Keratinocyte (primary cell): ENCODE results near the gene TPRG1L. TPM values are rescaled to one million over a fixed set of nuclear protein-coding genes. Genes with fewer than 3 reads are reported as not detected.

Experiments
- DNase-seq: peaks from one replicate; pipeline ENCODE4 v3.0.0-alpha.2; 2011; ENCODE audit warnings: low read depth, missing footprints, low spot score
- FAIRE-seq: peaks from 2 replicates; lab custom pipeline; 2011; peaks lifted over from hg19 to GRCh38; lab: Jason Lieb, UNC
- H2AFZ ChIP-seq: 2 replicates; pipeline ENCODE4 v1.6.0; 2012; ENCODE audit warnings: low read length, control low read depth, inconsistent platforms; ENCODE audit not compliant: control insufficient read depth
- H3K27ac ChIP-seq: 2 replicates; pipeline ENCODE4 v1.5.1; 2011; ENCODE audit warnings: low read length; ENCODE audit not compliant: control insufficient read depth, insufficient read depth
- H3K27me3 ChIP-seq: 3 replicates; pipeline ENCODE4 v1.6.0; 2011; ENCODE audit warnings: low read length; ENCODE audit not compliant: control insufficient read depth, insufficient read depth; ENCODE audit errors: extremely low read depth
- H3K36me3 ChIP-seq, 2 experiments: 2 replicates in 1 of 2; 3 replicates in 1 of 2; pipeline ENCODE4 v1.5.1; 2011; ENCODE audit warnings: low read length in 2 of 2, mild to moderate bottlenecking in 1 of 2; ENCODE audit not compliant: control insufficient read depth in 2 of 2, insufficient read depth in 2 of 2; ENCODE audit errors: extremely low read depth in 1 of 2
- H3K4me1 ChIP-seq: 3 replicates; pipeline ENCODE4 v1.5.1; 2011; ENCODE audit warnings: low read length; ENCODE audit not compliant: control insufficient read depth, insufficient read depth; ENCODE audit errors: extremely low read depth
- H3K4me2 ChIP-seq: 3 replicates; pipeline ENCODE4 v1.6.0; 2011; ENCODE audit warnings: low read depth, low read length; ENCODE audit not compliant: control insufficient read depth, insufficient read depth; ENCODE audit errors: extremely low read depth
- H3K4me3 ChIP-seq, 3 experiments: fragments of 200-600 bp in 1 of 3; sonication (generic) in 1 of 3; 2 replicates in 2 of 3; 3 replicates in 1 of 3; pipeline ENCODE4 v1.5.1; 2011 to 2016; ENCODE audit warnings: low read length in 3 of 3, mild to moderate bottlenecking in 3 of 3, control low read depth in 2 of 3, inconsistent platforms in 1 of 3, low read depth in 1 of 3, mixed read lengths in 1 of 3, mixed run types in 1 of 3, moderate library complexity in 1 of 3; ENCODE audit not compliant: control insufficient read depth in 2 of 3, insufficient read depth in 2 of 3; ENCODE audit errors: extremely low read depth in 1 of 3
- H3K79me2 ChIP-seq: 2 replicates; pipeline ENCODE4 v1.6.0; 2012; ENCODE audit warnings: low read length; ENCODE audit not compliant: control insufficient read depth, insufficient read depth
- H3K9ac ChIP-seq: 3 replicates; pipeline ENCODE4 v1.6.0; 2011; ENCODE audit warnings: low read length; ENCODE audit not compliant: control insufficient read depth, insufficient read depth; ENCODE audit errors: extremely low read depth
- H3K9me1 ChIP-seq: 3 replicates; pipeline ENCODE4 v1.6.0; 2011; ENCODE audit warnings: low read length; ENCODE audit not compliant: control insufficient read depth, insufficient read depth; ENCODE audit errors: extremely low read depth
- H3K9me3 ChIP-seq: 2 replicates; pipeline ENCODE4 v1.5.1; 2012; ENCODE audit warnings: low read depth, low read length; ENCODE audit not compliant: control insufficient read depth
- H4K20me1 ChIP-seq: 3 replicates; pipeline ENCODE4 v1.6.0; 2011; ENCODE audit warnings: low read length; ENCODE audit not compliant: control insufficient read depth, insufficient read depth; ENCODE audit errors: extremely low read depth
- EZH2 ChIP-seq: IDR thresholded peaks from one replicate; pipeline ENCODE4 v1.6.1; 2012; ENCODE audit warnings: inconsistent platforms, mild to moderate bottlenecking, low read length, moderate library complexity
- dilution Hi-C: fragments of 300-500 bp; cut with MboI; formaldehyde crosslinking; loops from one replicate; pipeline ENCODE4 v1.7.0; 2020; ENCODE audit warnings: low sequenced_read_pairs; ENCODE audit not compliant: extremely low pct_ligation_motif_present
- polyA plus RNA-seq, 5 experiments: library from polyadenylated mRNA; depleted of rRNA in 3 of 5; stranded (reverse) in 3 of 5; stranded (forward) in 1 of 5; unstranded in 1 of 5; fragments of >200 nt; gene quantifications; 1 replicate in 1 of 5; 2 replicates in 3 of 5; 3 replicates in 1 of 5; pipeline versions ENCODE4 v1.2.1 to v1.2.3, GENCODE V29; 2011 to 2012; ENCODE audit warnings: missing spikeins in 2 of 5, low read depth in 1 of 5, low replicate concordance in 1 of 5
- TF ChIP-seq, protein P1 (sequence below), 3 experiments: IDR thresholded peaks in 1 of 3; conservative IDR thresholded peaks in 1 of 3; optimal IDR thresholded peaks in 1 of 3; 2 replicates in 2 of 3; 3 replicates in 1 of 3; pipeline versions ENCODE3 to v1.5.1; 2011; ENCODE audit warnings: low read length in 3 of 3, mild to moderate bottlenecking in 3 of 3, moderate library complexity in 2 of 3, control low read depth in 1 of 3, inconsistent platforms in 1 of 3; ENCODE audit not compliant: insufficient read depth in 2 of 3; ENCODE audit errors: extremely low read depth in 1 of 3

TPRG1L gene
- polyA plus RNA-seq, 1 donor (not counting 4 experiments of a cell fraction or from before 2014, with no cell fraction given), result 57.4 TPM

DNA sequence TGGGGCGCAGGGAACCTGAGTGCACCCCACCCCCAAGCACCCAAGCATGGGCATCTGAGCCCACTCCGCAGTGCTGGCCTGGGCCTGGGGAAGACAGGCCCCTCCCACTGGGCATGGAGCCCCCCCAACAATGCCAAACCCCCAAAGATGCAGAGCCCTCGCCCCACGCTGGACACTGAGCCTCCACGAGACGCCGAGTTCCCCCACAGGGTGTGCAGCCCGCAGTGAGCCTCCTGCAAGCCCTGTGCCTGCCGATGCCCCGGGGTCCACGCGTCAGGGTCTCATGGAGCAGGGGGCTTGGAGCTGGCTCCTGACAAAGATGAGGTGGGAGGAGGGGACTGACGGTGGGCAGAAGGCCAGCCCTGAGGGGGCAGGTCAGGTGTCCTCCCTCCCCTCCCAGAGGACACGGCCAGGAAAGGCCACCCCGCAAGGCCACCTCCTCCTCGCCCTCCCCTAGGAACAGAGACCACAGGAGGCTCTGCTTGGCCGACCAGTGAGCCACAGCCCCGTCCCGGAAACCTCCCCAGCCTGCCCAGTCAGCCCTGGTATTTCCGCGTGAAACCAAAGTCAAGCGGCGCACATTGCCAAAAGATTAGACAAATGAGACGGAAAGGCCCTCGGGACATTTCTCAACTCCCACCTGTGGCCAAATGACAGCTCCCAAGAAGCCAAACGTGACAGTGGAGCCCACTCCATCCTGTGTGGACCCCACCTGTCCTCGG, 46.9 kb upstream of the TPRG1L start:
- no peak for DNase-seq
- Histone ChIP-seq H3K27ac (no peak overlapping the region), H3K4me1 (no peaks in the 10 kb centered on the region), H4K20me1 (no peaks in the 10 kb centered on the region), H3K9ac (no peak overlapping the region), H3K4me3 (no peak overlapping the region), H2AFZ (no peak overlapping the region), H3K79me2 (no peaks in the 10 kb centered on the region), H3K27me3 (no peaks in the 10 kb centered on the region), H3K36me3 (no peaks in the 10 kb centered on the region), H3K9me3 (no peaks in the 10 kb centered on the region), H3K4me2 (no peak overlapping the region), H3K9me1 (no peaks in the 10 kb centered on the region)
- TF ChIP-seq, protein P1, sequence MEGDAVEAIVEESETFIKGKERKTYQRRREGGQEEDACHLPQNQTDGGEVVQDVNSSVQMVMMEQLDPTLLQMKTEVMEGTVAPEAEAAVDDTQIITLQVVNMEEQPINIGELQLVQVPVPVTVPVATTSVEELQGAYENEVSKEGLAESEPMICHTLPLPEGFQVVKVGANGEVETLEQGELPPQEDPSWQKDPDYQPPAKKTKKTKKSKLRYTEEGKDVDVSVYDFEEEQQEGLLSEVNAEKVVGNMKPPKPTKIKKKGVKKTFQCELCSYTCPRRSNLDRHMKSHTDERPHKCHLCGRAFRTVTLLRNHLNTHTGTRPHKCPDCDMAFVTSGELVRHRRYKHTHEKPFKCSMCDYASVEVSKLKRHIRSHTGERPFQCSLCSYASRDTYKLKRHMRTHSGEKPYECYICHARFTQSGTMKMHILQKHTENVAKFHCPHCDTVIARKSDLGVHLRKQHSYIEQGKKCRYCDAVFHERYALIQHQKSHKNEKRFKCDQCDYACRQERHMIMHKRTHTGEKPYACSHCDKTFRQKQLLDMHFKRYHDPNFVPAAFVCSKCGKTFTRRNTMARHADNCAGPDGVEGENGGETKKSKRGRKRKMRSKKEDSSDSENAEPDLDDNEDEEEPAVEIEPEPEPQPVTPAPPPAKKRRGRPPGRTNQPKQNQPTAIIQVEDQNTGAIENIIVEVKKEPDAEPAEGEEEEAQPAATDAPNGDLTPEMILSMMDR (optimal IDR thresholded peaks at IDR 0.05 in 1 of 3, IDR thresholded peaks at IDR 0.05 in 1 of 3, conservative IDR thresholded peaks at IDR 0.05 in 1 of 3; ENCODE audit: extremely low read depth in 1 of 3, insufficient read depth in 2 of 3, low read length in 3 of 3), result no peak
- TF ChIP-seq EZH2, result no peak
- dilution Hi-C loops, result no loop called here
- no peak for FAIRE-seq

DNA sequence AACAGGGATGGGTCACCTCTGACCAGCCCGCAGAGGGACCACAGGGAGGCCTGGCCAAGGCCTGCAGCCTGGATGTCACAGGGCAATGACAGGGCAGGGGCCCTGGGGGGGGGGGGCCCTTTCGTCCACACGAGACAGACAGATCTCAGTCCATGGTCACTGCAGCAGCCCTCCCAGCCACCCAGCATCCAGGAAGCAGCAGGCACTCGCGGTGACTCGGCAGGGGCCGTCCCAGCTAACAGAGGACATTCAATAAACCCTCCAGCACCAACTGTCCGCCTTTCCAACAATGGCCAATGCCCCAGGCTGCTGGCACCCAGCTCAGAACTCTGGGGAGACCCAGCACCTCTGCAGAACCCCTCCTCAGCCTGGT, 46.4 kb upstream of the TPRG1L start:
- no peak for FAIRE-seq
- Histone ChIP-seq H3K79me2 (no peaks in the 10 kb centered on the region), H4K20me1 (no peaks in the 10 kb centered on the region), H3K9me3 (no peaks in the 10 kb centered on the region), H3K4me3 (no peak overlapping the region), H3K36me3 (no peaks in the 10 kb centered on the region), H3K27me3 (no peaks in the 10 kb centered on the region), H3K4me2 (no peak overlapping the region), H3K9ac (no peak overlapping the region), H3K9me1 (no peaks in the 10 kb centered on the region), H3K4me1 (no peaks in the 10 kb centered on the region), H2AFZ (no peak overlapping the region), H3K27ac (no peak overlapping the region)
- TF ChIP-seq, protein P1 (optimal IDR thresholded peaks at IDR 0.05 in 1 of 3, IDR thresholded peaks at IDR 0.05 in 1 of 3, conservative IDR thresholded peaks at IDR 0.05 in 1 of 3; ENCODE audit: extremely low read depth in 1 of 3, insufficient read depth in 2 of 3, low read length in 3 of 3), result no peak
- no peak for TF ChIP-seq EZH2
- no peak for DNase-seq
- dilution Hi-C loops, result no loop called here
